Measurements from ENCODE around the gene GPAT3. TPM values are rescaled to one million over a fixed set of nuclear protein-coding genes. Genes with fewer than 3 reads are reported as not detected.

Gene GPAT3
- total RNA-seq, 1 experiment from 2014 or later: 29.1 TPM

DNA sequence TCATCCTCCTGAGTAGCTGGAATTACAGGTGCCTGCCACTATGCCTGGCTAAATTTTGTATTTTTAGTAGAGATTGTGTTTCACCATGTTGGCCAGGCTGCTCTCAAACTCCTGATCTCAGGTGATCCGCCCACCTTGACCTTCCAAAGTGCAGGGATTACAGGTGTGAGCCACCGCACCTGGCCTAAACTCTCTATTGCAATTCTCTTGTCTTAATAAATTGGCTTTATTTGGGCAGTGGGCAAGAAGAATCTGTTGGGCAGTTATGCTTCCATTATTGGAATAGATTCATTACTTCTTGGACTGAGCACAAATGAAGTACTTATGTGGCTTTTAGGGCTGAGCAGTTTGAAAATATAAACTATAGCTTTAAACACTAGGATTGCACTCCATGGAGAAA is 8.2 kb upstream of the GPAT3 start:
- no peaks in the 10 kb centered on the region for H3K4me1 ChIP-seq (replicated peaks; ENCODE audit: insufficient read depth)
- H4K20me1 ChIP-seq (ENCODE audit: insufficient read depth): no peaks in the 10 kb centered on the region
- H3K36me3 ChIP-seq (ENCODE audit: low read depth): no peaks in the 10 kb centered on the region
- CTCF ChIA-PET: no interaction called here
- H3K27ac ChIP-seq: no peak overlapping the region
- H3K9me3 ChIP-seq (ENCODE audit: insufficient read depth, low read depth): no peaks in the 10 kb centered on the region
- no peaks in the 10 kb centered on the region for H3K27me3 ChIP-seq (ENCODE audit: insufficient read depth, low read depth)
- intact Hi-C loops (cut with micrococcal nuclease; ENCODE audit: unreplicated experiment): no loop called here
- H3F3A ChIP-seq (ENCODE audit: insufficient read depth, low read depth): no peaks in the 10 kb centered on the region
- no peak overlapping the region for H3K4me2 ChIP-seq
- TF ChIP-seq, protein P1, sequence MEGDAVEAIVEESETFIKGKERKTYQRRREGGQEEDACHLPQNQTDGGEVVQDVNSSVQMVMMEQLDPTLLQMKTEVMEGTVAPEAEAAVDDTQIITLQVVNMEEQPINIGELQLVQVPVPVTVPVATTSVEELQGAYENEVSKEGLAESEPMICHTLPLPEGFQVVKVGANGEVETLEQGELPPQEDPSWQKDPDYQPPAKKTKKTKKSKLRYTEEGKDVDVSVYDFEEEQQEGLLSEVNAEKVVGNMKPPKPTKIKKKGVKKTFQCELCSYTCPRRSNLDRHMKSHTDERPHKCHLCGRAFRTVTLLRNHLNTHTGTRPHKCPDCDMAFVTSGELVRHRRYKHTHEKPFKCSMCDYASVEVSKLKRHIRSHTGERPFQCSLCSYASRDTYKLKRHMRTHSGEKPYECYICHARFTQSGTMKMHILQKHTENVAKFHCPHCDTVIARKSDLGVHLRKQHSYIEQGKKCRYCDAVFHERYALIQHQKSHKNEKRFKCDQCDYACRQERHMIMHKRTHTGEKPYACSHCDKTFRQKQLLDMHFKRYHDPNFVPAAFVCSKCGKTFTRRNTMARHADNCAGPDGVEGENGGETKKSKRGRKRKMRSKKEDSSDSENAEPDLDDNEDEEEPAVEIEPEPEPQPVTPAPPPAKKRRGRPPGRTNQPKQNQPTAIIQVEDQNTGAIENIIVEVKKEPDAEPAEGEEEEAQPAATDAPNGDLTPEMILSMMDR (conservative IDR thresholded peaks at IDR 0.05): no peak
- no peak for TF ChIP-seq EZH2 (IDR thresholded peaks at IDR 0.05; ENCODE audit: low read depth)
- POLR2A ChIA-PET (ENCODE audit: unreplicated experiment): no interaction called here
- no peak for DNase-seq
- H3K9me2 ChIP-seq (ENCODE audit: insufficient read depth): no peaks in the 10 kb centered on the region
- no TSS peak for BruUV-seq (replicated peaks)
- H3K4me3 ChIP-seq: no peak overlapping the region
- no peak overlapping the region for H2AFZ ChIP-seq
- H3K79me2 ChIP-seq (ENCODE audit: low read depth): no peaks in the 10 kb centered on the region

DNA sequence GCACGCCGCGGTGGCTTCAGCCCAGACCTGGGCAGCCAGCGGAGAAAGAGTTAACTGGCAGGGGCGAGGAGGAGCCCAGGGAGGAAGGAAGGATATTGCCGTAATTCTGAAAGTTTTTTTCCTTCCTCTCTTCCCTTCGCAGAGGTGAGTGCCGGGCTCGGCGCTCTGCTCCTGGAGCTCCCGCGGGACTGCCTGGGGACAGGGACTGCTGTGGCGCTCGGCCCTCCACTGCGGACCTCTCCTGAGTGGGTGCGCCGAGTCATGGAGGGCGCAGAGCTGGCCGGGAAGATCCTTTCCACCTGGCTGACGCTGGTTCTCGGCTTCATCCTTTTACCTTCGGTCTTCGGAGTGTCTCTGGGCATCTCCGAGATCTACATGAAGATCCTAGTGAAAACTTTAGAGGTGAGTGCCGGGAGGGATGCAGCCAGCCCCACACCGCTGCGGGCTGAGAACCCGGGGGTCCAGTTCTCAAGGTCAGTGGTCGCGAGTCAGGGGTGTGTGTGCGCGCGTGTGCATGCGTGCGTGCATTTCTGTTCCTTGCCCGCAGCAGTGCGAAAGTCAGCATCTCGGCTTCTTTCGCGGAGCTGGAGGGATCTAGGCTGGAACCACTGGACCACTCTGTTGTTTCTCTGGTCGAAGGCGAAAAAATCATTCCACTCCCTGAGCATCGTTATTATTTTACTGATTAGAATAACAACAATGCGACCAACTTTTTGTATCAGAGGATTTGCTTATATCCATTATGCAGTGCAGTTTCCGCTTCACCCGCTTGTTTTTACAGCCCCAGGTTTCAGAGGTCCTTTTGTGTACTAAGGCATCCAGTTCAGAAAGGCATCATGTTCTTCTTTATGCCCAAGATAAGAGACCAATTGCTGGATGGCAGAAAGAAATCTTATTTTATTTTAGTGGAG is 709 bp downstream of the GPAT3 start:
- H3K9me3 ChIP-seq (ENCODE audit: insufficient read depth, low read depth): no peaks in the 10 kb centered on the region
- H3K4me3 ChIP-seq: peak overlapping the region; percentile 94
- H3K4me1 ChIP-seq (replicated peaks; ENCODE audit: insufficient read depth): peaks cover 30% of the 10 kb centered on the region
- H4K20me1 ChIP-seq (ENCODE audit: insufficient read depth): no peaks in the 10 kb centered on the region
- H3K27me3 ChIP-seq (ENCODE audit: insufficient read depth, low read depth): no peaks in the 10 kb centered on the region
- H3K4me2 ChIP-seq: peak overlapping the region; percentile 91
- ChIA-PET CTCF (interaction anchor here (0.6 kb wide), 1 partner anchor 174 kb away, joined by 3 read pairs; no protein-coding TSS in a partner anchor), POLR2A (ENCODE audit: unreplicated experiment) (no interaction called here)
- H2AFZ ChIP-seq: peak overlapping the region; percentile 94
- H3K9me2 ChIP-seq (ENCODE audit: insufficient read depth): no peaks in the 10 kb centered on the region
- intact Hi-C loops (cut with micrococcal nuclease; ENCODE audit: unreplicated experiment): loop anchor here (1.0 to 5.0 kb wide), 2 partner anchors 34 to 81 kb away; no protein-coding TSS in a partner anchor
- BruUV-seq (replicated peaks): TSS peak; percentile 35
- peaks cover 7% of the 10 kb centered on the region; the same call in 1 of the 2 replicates for H3K36me3 ChIP-seq (ENCODE audit: low read depth)
- peaks cover 23% of the 10 kb centered on the region for H3F3A ChIP-seq (ENCODE audit: insufficient read depth, low read depth)
- H3K79me2 ChIP-seq (ENCODE audit: low read depth): peaks cover 46% of the 10 kb centered on the region
- no peak for DNase-seq
- H3K27ac ChIP-seq: peak overlapping the region; percentile 92
- TF ChIP-seq EZH2 (IDR thresholded peaks at IDR 0.05; ENCODE audit: low read depth): no peak
- TF ChIP-seq, protein P1 (conservative IDR thresholded peaks at IDR 0.05): no peak

DNA sequence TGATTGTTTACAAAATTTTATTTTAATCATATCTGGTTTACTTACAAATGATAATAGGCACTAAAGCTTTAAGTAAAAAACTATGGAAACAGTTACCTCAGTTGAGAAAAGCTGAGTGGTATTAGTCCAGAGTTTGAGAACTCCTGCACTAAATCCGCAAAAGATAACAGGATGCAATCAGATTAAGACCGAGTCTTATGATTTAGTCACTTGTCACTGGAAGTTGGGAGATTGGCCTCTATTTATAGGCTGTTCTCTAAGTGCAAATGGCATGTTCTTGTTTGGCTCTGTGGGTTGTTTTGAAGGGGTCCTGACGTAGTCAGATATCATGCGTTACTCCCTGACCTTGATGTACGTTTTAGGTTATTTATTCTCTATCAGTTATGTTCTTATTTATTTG is 6.3 kb downstream of the GPAT3 start:
- no peak for DNase-seq
- ChIA-PET POLR2A (ENCODE audit: unreplicated experiment) (interaction anchor here (0.6 kb wide), 1 partner anchor 13 kb away, joined by 6 read pairs; no protein-coding TSS in a partner anchor), CTCF (no interaction called here)
- peaks cover 15% of the 10 kb centered on the region; the same call in 1 of the 2 replicates for H3K36me3 ChIP-seq (ENCODE audit: low read depth)
- no peak overlapping the region for H2AFZ ChIP-seq
- H3K4me2 ChIP-seq: no peak overlapping the region
- no peak overlapping the region for H3K27ac ChIP-seq
- H3K79me2 ChIP-seq (ENCODE audit: low read depth): peaks cover 66% of the 10 kb centered on the region
- BruUV-seq (replicated peaks): no TSS peak
- intact Hi-C loops (cut with micrococcal nuclease; ENCODE audit: unreplicated experiment): no loop called here
- no peaks in the 10 kb centered on the region for H4K20me1 ChIP-seq (ENCODE audit: insufficient read depth)
- peaks cover 30% of the 10 kb centered on the region for H3K4me1 ChIP-seq (replicated peaks; ENCODE audit: insufficient read depth)
- no peaks in the 10 kb centered on the region for H3K9me3 ChIP-seq (ENCODE audit: insufficient read depth, low read depth)
- TF ChIP-seq EZH2 (IDR thresholded peaks at IDR 0.05; ENCODE audit: low read depth): no peak
- TF ChIP-seq, protein P1 (conservative IDR thresholded peaks at IDR 0.05): no peak
- H3K9me2 ChIP-seq (ENCODE audit: insufficient read depth): no peaks in the 10 kb centered on the region
- no peaks in the 10 kb centered on the region for H3K27me3 ChIP-seq (ENCODE audit: insufficient read depth, low read depth)
- peaks cover 7% of the 10 kb centered on the region for H3F3A ChIP-seq (ENCODE audit: insufficient read depth, low read depth)
- no peak overlapping the region for H3K4me3 ChIP-seq

Data from PC-9 (cell line).